GM12878 (cell line): ENCODE results near the gene CHD5. TPM values are rescaled to one million over a fixed set of nuclear protein-coding genes. Genes with fewer than 3 reads are reported as not detected.

Source experiments
- ATAC-seq: fragments of 200-7000 bp; cut with Tn5 transposase; 3 replicates; pipeline ENCODE4 v1.9.1; 2020; ENCODE audit warnings: mild to moderate bottlenecking, moderate library complexity
- BruUV-seq: library from RNA; stranded (reverse); fragments of 400-500 nt; replicated peaks from 2 replicates; lab custom pipeline; 2021; lab: Mats Ljungman, UMichigan
- CTCF ChIA-PET: fragments of 300-600 bp; sonication (Branson Sonifier 250); formaldehyde crosslinking; extraction: SDS; loops from one replicate; lab custom pipeline; 2021; ENCODE audit warnings: inconsistent platforms; lab: Yijun Ruan, JAX
- POLR2A ChIA-PET: fragments of 350-600 bp; formaldehyde crosslinking; extraction: SDS; loops from one replicate; lab custom pipeline; 2021; ENCODE audit warnings: inconsistent platforms; lab: Charles Lee
- RAD21 ChIA-PET: fragments of 300-600 bp; sonication (Branson Sonifier 250); formaldehyde crosslinking; loops from one replicate; lab custom pipeline; 2023; ENCODE audit warnings: antibody characterized with exemption; ENCODE audit not compliant: unreplicated experiment; lab: Charles Lee
- SMC1A ChIA-PET: fragments of 300-600 bp; sonication (Branson Sonifier 250); formaldehyde crosslinking; loops from one replicate; lab custom pipeline; 2023; ENCODE audit not compliant: unreplicated experiment, uncharacterized antibody; lab: Charles Lee
- DNase-seq: peaks from one replicate; pipeline ENCODE4 v3.0.0-alpha.2; 2011; ENCODE audit warnings: low read depth, low spot score
- FAIRE-seq: peaks from 3 replicates; lab custom pipeline; 2011; peaks lifted over from hg19 to GRCh38; lab: Jason Lieb, UNC
- H2AFZ ChIP-seq: 2 replicates; pipeline ENCODE4 v1.6.0; 2011; ENCODE audit warnings: low read depth, low read length, control low read depth; ENCODE audit not compliant: control insufficient read depth
- H3K27ac ChIP-seq: 2 replicates; pipeline ENCODE4 v1.5.1; 2011; ENCODE audit warnings: control low read depth; ENCODE audit not compliant: control insufficient read depth, insufficient read depth
- H3K27me3 ChIP-seq, 2 experiments: replicated peaks in 1 of 2; 2 replicates each; pipeline versions ENCODE4 v1.6.0 to v1.6.1; 2011; ENCODE audit warnings: low read length in 1 of 2; ENCODE audit not compliant: control insufficient read depth in 2 of 2, insufficient read depth in 2 of 2
- H3K36me3 ChIP-seq, 2 experiments: 2 replicates each; pipeline ENCODE4 v1.5.1; 2011; ENCODE audit warnings: low read length in 1 of 2; ENCODE audit not compliant: control insufficient read depth in 2 of 2, insufficient read depth in 2 of 2
- H3K4me1 ChIP-seq: 2 replicates; pipeline ENCODE4 v1.6.1; 2011; ENCODE audit warnings: mild to moderate bottlenecking, low read length, moderate library complexity, mixed read lengths; ENCODE audit not compliant: control insufficient read depth, insufficient read depth
- H3K4me2 ChIP-seq: 2 replicates; pipeline ENCODE4 v1.6.0; 2011; ENCODE audit warnings: control low read depth; ENCODE audit not compliant: control insufficient read depth, insufficient read depth
- H3K4me3 ChIP-seq: fragments of 200-600 bp; sonication (generic); 2 replicates; pipeline ENCODE4 v1.5.1; 2016
- H3K79me2 ChIP-seq: 2 replicates; pipeline ENCODE4 v1.6.0; 2011; ENCODE audit warnings: low read length; ENCODE audit not compliant: control insufficient read depth, insufficient read depth
- H3K9ac ChIP-seq: 2 replicates; pipeline ENCODE4 v1.8.0; 2011; ENCODE audit warnings: low read length, control low read depth, mixed read lengths; ENCODE audit not compliant: control insufficient read depth, insufficient read depth
- H3K9me3 ChIP-seq: replicated peaks from 3 replicates; pipeline ENCODE4 v1.5.1; 2011; ENCODE audit warnings: mild to moderate bottlenecking, low read length; ENCODE audit not compliant: control insufficient read depth, insufficient read depth
- H4K20me1 ChIP-seq: 2 replicates; pipeline ENCODE4 v1.6.0; 2011; ENCODE audit not compliant: control insufficient read depth, insufficient read depth
- CHD2 ChIP-seq: IDR thresholded peaks from 2 replicates; pipeline ENCODE4 v1.6.1; 2011; ENCODE audit warnings: low read depth, low read length, improper control_type of control experiment, borderline replicate concordance
- CHD4 ChIP-seq: fragments of 200-600 bp; sonication (generic); IDR thresholded peaks from 2 replicates; pipeline ENCODE4 v1.6.1; 2016; ENCODE audit warnings: mild to moderate bottlenecking
- KAT2A ChIP-seq: conservative IDR thresholded peaks from 2 replicates; pipeline ENCODE4 v1.6.1; 2011; ENCODE audit warnings: low read depth, low read length; ENCODE audit not compliant: control insufficient read depth
- KLF5 ChIP-seq: fragments of 450-650 bp; IDR thresholded peaks from 2 replicates; pipeline ENCODE4 v1.6.1; 2014; ENCODE audit warnings: mild to moderate bottlenecking; ENCODE audit not compliant: partially characterized antibody
- SIN3A ChIP-seq: IDR thresholded peaks from 2 replicates; pipeline ENCODE4 v1.6.1; 2012; ENCODE audit warnings: low read depth, low read length, improper control_type of control experiment
- SRF ChIP-seq, 2 experiments: IDR thresholded peaks; 2 replicates each; pipeline ENCODE4 v1.6.1; 2011; ENCODE audit warnings: low read depth in 2 of 2, low read length in 2 of 2, mild to moderate bottlenecking in 1 of 2, moderate library complexity in 1 of 2
- ZBED1 ChIP-seq: IDR thresholded peaks from 2 replicates; pipeline ENCODE4 v1.6.1; 2016; ENCODE audit warnings: borderline replicate concordance
- ZNF274 ChIP-seq: IDR thresholded peaks from one replicate; pipeline ENCODE4 v1.8.0; 2011; ENCODE audit not compliant: insufficient read length, insufficient read depth
- WGBS: methylation state at CpG from one replicate; pipeline ENCODE4 v1.1.6; 2016; ENCODE audit warnings: low lambda C conversion rate; ENCODE audit not compliant: insufficient replicate concordance, insufficient coverage; ENCODE audit errors: missing lambda C conversion rate; 5-methylcytosine and 5-hydroxymethylcytosine counted together
- in situ Hi-C: fragments of 300-500 bp; cut with MboI; formaldehyde crosslinking; loops from 9 replicates; pipeline ENCODE4 v1.14.3; 2018; ENCODE audit warnings: mixed read lengths
- intact Hi-C: fragments of 100-400 bp; cut with micrococcal nuclease; formaldehyde crosslinking; loops from one replicate; pipeline ENCODE4 v1.14.2; 2022; ENCODE audit not compliant: unreplicated experiment
- polyA plus RNA-seq, 11 experiments: library from polyadenylated mRNA; depleted of rRNA in 4 of 11; unstranded in 6 of 11; stranded (reverse) in 5 of 11; fragments of >200 nt; fragmentation: Nextera tagmentation in 4 of 11; fragmentation: Illumina TruSeq in 1 of 11; extraction: Ambion mirVana in 4 of 11; extraction: Trizol in 1 of 11; gene quantifications; 1 replicate in 1 of 11; 2 replicates in 10 of 11; pipeline versions ENCODE4 v1.2.1 to v1.2.3, GENCODE V29; 2011 to 2016; ENCODE audit warnings: inconsistent platforms in 2 of 11, missing spikeins in 2 of 11, low read depth in 1 of 11
- total RNA-seq, 4 experiments: library from RNA; depleted of rRNA in 3 of 4; stranded (reverse); fragments of >200 nt in 3 of 4; fragmentation: Illumina TruSeq in 1 of 4; extraction: Trizol in 1 of 4; gene quantifications; 2 replicates each; pipeline versions ENCODE4 v1.2.1 to v1.2.3, GENCODE V29; 2013 to 2021
- TF ChIP-seq, protein P1 (sequence below): IDR thresholded peaks from 2 replicates; pipeline ENCODE4 v1.6.1; 2012; ENCODE audit warnings: low read depth, low read length, improper control_type of control experiment
- TF ChIP-seq, protein P2 (sequence below): IDR thresholded peaks from 2 replicates; pipeline ENCODE4 v1.6.1; 2012; ENCODE audit warnings: low read length, inconsistent platforms
- TF ChIP-seq, protein P3 (sequence below): fragments of 450-650 bp; IDR thresholded peaks from 2 replicates; pipeline ENCODE4 v1.6.1; 2018; ENCODE audit warnings: borderline replicate concordance, mild to moderate bottlenecking; ENCODE audit not compliant: partially characterized antibody
- TF ChIP-seq, protein P4 (sequence below): fragments of 450-650 bp; conservative IDR thresholded peaks from 2 replicates; pipeline ENCODE4 v1.6.1; 2017; ENCODE audit warnings: mild to moderate bottlenecking, moderate library complexity

The CHD5 gene
- total and polyA plus RNA-seq, 10 of the 15 experiments (the other 5 are each of a cell fraction or from before 2014, with no cell fraction given): 0.03 to 0.49 (median 0.13) TPM; not detected in 3

DNA sequence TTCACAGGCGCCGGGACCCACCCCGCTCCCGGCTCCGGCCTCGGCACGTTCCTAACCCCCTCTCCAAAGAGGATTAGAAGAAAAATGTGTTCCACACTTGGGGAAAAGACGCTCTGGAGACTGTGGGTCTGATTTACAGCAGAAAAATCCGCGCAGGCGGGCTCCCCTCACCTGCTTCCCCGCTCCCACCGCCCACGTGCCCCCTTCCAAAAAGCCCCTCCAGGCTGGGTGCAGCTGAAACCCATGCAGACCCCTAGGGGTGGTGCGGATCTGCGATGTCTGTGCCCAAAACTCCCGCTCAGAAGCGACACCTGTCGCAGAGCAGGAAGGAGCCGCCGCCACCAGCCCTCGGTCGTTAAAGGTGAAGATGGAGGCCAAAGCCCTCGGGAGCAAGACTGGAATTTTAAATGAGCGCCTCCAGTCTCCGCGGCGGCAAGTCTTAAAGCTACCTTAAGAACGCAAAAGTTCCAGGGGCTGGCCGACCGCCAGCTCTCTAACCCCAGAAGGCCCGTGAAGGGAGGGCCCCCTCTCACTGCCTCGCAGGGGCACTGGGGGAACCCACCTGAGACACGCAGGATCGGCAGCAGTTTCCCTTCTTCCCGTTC lies 688 bp upstream of the CHD5 start:
- SMC1A ChIA-PET: no interaction called here
- CTCF ChIA-PET: no interaction called here
- H4K20me1 ChIP-seq: peaks cover 13% of the 10 kb centered on the region
- FAIRE-seq (no peak), DNase-seq (no peak), ATAC-seq (no peak)
- no peak for TF ChIP-seq SIN3A
- TF ChIP-seq, protein P1, sequence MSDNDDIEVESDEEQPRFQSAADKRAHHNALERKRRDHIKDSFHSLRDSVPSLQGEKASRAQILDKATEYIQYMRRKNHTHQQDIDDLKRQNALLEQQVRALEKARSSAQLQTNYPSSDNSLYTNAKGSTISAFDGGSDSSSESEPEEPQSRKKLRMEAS: no peak
- TF ChIP-seq, protein P2, sequence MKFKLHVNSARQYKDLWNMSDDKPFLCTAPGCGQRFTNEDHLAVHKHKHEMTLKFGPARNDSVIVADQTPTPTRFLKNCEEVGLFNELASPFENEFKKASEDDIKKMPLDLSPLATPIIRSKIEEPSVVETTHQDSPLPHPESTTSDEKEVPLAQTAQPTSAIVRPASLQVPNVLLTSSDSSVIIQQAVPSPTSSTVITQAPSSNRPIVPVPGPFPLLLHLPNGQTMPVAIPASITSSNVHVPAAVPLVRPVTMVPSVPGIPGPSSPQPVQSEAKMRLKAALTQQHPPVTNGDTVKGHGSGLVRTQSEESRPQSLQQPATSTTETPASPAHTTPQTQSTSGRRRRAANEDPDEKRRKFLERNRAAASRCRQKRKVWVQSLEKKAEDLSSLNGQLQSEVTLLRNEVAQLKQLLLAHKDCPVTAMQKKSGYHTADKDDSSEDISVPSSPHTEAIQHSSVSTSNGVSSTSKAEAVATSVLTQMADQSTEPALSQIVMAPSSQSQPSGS: no peak
- no peak for TF ChIP-seq ZNF274
- TF ChIP-seq CHD4: no peak
- TF ChIP-seq CHD2: no peak
- no peak for TF ChIP-seq KAT2A
- no peak for TF ChIP-seq KLF5
- TF ChIP-seq SRF (IDR thresholded peaks at IDR 0.05; ENCODE audit: low read depth in 2 of 2, low read length in 2 of 2): no peak
- TF ChIP-seq, protein P3, sequence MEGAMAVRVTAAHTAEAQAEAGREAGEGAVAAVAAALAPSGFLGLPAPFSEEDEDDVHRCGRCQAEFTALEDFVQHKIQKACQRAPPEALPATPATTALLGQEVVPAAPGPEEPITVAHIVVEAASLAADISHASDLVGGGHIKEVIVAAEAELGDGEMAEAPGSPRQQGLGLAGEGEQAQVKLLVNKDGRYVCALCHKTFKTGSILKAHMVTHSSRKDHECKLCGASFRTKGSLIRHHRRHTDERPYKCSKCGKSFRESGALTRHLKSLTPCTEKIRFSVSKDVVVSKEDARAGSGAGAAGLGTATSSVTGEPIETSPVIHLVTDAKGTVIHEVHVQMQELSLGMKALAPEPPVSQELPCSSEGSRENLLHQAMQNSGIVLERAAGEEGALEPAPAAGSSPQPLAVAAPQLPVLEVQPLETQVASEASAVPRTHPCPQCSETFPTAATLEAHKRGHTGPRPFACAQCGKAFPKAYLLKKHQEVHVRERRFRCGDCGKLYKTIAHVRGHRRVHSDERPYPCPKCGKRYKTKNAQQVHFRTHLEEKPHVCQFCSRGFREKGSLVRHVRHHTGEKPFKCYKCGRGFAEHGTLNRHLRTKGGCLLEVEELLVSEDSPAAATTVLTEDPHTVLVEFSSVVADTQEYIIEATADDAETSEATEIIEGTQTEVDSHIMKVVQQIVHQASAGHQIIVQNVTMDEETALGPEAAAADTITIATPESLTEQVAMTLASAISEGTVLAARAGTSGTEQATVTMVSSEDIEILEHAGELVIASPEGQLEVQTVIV: no peak
- TF ChIP-seq ZBED1: no peak
- TF ChIP-seq, protein P4, sequence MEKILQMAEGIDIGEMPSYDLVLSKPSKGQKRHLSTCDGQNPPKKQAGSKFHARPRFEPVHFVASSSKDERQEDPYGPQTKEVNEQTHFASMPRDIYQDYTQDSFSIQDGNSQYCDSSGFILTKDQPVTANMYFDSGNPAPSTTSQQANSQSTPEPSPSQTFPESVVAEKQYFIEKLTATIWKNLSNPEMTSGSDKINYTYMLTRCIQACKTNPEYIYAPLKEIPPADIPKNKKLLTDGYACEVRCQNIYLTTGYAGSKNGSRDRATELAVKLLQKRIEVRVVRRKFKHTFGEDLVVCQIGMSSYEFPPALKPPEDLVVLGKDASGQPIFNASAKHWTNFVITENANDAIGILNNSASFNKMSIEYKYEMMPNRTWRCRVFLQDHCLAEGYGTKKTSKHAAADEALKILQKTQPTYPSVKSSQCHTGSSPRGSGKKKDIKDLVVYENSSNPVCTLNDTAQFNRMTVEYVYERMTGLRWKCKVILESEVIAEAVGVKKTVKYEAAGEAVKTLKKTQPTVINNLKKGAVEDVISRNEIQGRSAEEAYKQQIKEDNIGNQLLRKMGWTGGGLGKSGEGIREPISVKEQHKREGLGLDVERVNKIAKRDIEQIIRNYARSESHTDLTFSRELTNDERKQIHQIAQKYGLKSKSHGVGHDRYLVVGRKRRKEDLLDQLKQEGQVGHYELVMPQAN: no peak
- intact Hi-C loops: no loop called here
- H2AFZ ChIP-seq: no peak overlapping the region
- POLR2A ChIA-PET: no interaction called here
- no peaks in the 10 kb centered on the region for H3K79me2 ChIP-seq
- peaks cover 3 to 10% of the 10 kb centered on the region in 2 experiments for H3K36me3 ChIP-seq
- H3K4me1 ChIP-seq: no peaks in the 10 kb centered on the region
- H3K4me2 ChIP-seq: peak overlapping the region; percentile 25; the same call in 1 of the 2 replicates
- H3K4me3 ChIP-seq: no peak overlapping the region
- no TSS peak for BruUV-seq
- no peaks in the 10 kb centered on the region for H3K9me3 ChIP-seq
- WGBS: 5% methylated on average over 36 of the region's 36 CpGs
- peaks cover 0 to 5% of the 10 kb centered on the region in 2 experiments; a peak in 2 of 4 replicates for H3K27me3 ChIP-seq
- H3K9ac ChIP-seq: no peak overlapping the region
- RAD21 ChIA-PET: no interaction called here
- H3K27ac ChIP-seq: no peak overlapping the region
- in situ Hi-C loops: no loop called here
